GM13977 (cell line): ENCODE data around the gene UBQLN2.

Source experiments
- DNase-seq: peaks from one replicate; pipeline ENCODE4 v3.0.0; 2012; ENCODE audit warnings: low spot score
- in situ Hi-C: fragments of 300-500 bp; cut with MboI; formaldehyde crosslinking; loops from one replicate; pipeline ENCODE4 v1.12.0; 2022; ENCODE audit warnings: low sequenced_read_pairs, low pct_unique_long_range_greater_than_20kb, mixed read lengths, inconsistent platforms; ENCODE audit not compliant: unreplicated experiment
- TF ChIP-seq, protein P1 (sequence below): IDR thresholded peaks from 2 replicates; pipeline ENCODE4 v1.5.1; 2012; ENCODE audit warnings: mild to moderate bottlenecking, control low read depth; ENCODE audit not compliant: insufficient read depth; ENCODE audit errors: extremely low read depth, missing control alignments

Gene UBQLN2

DNA sequence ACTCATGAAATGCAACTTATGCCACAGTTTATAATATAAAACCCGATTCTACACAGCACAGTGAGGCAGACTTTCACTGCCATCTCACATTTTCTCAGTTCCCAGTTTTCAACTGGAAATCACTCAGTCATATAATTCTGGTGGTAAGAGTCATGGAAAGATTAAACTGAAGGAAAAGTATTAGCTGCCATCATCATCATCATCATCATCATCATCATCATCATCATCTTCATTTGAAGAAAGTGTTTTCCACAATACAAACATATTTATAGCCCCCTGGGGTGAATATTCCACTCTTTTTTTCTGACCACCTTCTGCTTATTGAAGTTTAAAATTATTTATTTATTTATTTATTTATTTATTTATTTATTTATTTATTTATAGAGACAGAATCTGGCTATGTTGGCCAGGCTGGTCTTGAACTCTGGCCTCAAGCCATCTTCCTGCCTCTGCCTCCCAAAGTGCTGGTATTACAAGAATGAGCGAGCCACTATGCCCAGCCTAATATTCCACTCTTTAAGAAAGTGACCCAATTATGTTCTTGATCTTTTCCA, 6.0 kb upstream of the UBQLN2 start:
- DNase-seq: no peak
- TF ChIP-seq, protein P1, sequence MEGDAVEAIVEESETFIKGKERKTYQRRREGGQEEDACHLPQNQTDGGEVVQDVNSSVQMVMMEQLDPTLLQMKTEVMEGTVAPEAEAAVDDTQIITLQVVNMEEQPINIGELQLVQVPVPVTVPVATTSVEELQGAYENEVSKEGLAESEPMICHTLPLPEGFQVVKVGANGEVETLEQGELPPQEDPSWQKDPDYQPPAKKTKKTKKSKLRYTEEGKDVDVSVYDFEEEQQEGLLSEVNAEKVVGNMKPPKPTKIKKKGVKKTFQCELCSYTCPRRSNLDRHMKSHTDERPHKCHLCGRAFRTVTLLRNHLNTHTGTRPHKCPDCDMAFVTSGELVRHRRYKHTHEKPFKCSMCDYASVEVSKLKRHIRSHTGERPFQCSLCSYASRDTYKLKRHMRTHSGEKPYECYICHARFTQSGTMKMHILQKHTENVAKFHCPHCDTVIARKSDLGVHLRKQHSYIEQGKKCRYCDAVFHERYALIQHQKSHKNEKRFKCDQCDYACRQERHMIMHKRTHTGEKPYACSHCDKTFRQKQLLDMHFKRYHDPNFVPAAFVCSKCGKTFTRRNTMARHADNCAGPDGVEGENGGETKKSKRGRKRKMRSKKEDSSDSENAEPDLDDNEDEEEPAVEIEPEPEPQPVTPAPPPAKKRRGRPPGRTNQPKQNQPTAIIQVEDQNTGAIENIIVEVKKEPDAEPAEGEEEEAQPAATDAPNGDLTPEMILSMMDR: no peak
- in situ Hi-C loops: loop anchor here (25.0 kb wide), 1 partner anchor 180 kb away; the partner anchor contains the start of gene NBDY

DNA sequence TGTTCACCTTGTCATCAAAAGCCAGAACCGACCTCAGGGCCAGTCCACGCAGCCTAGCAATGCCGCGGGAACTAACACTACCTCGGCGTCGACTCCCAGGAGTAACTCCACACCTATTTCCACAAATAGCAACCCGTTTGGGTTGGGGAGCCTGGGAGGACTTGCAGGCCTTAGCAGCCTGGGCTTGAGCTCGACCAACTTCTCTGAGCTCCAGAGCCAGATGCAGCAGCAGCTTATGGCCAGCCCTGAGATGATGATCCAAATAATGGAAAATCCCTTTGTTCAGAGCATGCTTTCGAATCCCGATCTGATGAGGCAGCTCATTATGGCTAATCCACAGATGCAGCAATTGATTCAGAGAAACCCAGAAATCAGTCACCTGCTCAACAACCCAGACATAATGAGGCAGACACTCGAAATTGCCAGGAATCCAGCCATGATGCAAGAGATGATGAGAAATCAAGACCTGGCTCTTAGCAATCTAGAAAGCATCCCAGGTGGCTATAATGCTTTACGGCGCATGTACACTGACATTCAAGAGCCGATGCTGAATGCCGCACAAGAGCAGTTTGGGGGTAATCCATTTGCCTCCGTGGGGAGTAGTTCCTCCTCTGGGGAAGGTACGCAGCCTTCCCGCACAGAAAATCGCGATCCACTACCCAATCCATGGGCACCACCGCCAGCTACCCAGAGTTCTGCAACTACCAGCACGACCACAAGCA, 898 bp downstream of the UBQLN2 start:
- TF ChIP-seq, protein P1: no peak
- in situ Hi-C loops: loop anchor here (25.0 kb wide), 1 partner anchor 173 kb away; the partner anchor contains the start of gene NBDY
- no peak for DNase-seq

DNA sequence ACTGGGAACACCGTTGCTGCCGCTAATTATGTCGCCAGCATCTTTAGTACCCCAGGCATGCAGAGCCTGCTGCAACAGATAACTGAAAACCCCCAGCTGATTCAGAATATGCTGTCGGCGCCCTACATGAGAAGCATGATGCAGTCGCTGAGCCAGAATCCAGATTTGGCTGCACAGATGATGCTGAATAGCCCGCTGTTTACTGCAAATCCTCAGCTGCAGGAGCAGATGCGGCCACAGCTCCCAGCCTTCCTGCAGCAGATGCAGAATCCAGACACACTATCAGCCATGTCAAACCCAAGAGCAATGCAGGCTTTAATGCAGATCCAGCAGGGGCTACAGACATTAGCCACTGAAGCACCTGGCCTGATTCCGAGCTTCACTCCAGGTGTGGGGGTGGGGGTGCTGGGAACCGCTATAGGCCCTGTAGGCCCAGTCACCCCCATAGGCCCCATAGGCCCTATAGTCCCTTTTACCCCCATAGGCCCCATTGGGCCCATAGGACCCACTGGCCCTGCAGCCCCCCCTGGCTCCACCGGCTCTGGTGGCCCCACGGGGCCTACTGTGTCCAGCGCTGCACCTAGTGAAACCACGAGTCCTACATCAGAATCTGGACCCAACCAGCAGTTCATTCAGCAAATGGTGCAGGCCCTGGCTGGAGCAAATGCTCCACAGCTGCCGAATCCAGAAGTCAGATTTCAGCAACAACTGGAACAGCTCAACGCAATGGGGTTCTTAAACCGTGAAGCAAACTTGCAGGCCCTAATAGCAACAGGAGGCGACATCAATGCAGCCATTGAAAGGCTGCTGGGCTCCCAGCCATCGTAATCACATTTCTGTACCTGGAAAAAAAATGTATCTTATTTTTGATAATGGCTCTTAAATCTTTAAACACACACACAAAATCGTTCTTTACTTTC, 1.8 kb downstream of the UBQLN2 start:
- DNase-seq: no peak
- TF ChIP-seq, protein P1: no peak
- in situ Hi-C loops: loop anchor here (25.0 kb wide), 1 partner anchor 172 kb away; the partner anchor contains the start of gene NBDY

DNA sequence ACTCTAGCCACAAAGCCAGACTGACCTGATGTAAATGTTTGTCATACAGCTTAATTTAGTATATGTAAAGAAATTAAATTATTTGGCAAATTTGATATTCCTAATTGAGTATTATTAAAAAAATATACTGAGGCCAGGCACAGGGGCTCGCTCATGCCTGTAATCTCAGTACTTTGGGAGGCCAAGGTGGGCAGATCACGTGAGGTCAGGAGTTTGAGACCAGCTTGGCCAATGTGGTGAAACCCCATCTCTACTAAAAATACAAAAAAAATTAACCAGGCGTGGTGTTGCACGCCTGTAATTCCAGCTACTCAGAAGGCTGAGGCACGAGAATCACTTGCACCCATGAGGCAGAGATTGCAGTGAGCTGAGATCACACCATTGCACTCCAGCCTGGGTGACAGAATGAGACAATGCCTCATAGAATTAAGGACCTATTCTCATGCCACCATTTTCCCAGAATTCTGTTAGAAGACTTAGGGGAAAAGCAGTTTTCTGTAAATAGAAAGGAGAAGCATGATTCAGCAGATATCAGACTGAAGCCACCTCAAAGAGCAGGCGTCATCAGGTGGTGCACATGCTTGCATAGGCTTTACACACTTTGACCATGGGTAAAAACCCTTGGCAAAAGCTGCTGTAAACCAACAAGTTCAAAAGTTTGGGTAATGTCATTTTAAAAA, 6.1 kb downstream of the UBQLN2 start:
- in situ Hi-C loops: loop anchor here (25.0 kb wide), 1 partner anchor 168 kb away; the partner anchor contains the start of gene NBDY
- TF ChIP-seq, protein P1: no peak
- DNase-seq: no peak

DNA sequence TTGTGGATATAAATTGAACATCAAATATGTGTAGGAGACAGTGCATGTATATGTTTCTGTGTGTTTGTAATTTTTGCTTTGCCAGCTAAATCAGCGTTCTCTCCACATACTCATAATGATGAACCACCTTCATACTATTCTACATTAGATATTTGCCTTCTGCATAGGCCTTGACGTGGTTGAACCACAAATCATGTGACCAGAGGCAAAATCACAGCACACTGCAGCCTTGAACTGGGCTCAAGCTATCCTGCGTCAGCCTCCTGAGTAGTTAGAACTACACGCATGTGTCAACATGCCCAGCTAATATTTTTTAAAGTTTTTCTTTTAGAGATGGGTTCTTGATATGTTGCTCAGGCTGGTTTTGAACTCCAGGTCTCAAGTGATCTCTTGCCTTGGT, 9.5 kb downstream of the UBQLN2 start:
- in situ Hi-C loops: loop anchor here (25.0 kb wide), 1 partner anchor 164 kb away; the partner anchor contains the start of gene NBDY
- DNase-seq: no peak
- TF ChIP-seq, protein P1: no peak

DNA sequence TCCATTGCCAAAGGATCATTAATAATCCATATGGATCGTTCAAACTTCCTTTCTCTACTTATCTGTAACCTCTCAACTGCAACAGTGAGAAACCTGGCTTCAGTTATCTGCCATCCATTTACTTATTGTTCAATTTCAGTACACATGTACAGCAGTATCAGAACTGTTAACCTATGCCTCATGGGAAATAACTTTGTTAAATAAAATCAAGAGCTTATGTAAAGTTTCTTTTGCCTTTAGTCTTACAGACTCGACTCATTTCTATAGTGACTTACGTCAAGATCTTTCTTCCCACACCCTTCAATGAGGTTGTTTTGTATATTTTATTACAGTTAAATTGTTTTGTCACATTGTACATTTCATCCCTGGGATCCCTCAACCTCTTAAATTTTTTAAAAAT, 11.4 kb downstream of the UBQLN2 start:
- in situ Hi-C loops: loop anchor here (25.0 kb wide), 1 partner anchor 162 kb away; the partner anchor contains the start of gene NBDY
- DNase-seq: no peak
- TF ChIP-seq, protein P1: no peak
